ENCODE data around the gene KRTAP12-1. TPM values are rescaled to one million over a fixed set of nuclear protein-coding genes. Genes with fewer than 3 reads are reported as not detected.
"Not testable (repeated sequence)": the region's sequence is repeated elsewhere in the genome, so short reads cannot be mapped to it uniquely, and the experiment has no call there.

The KRTAP12-1 gene
- total RNA-seq, 1 experiment from 2014 or later: not detected

GRCh38 chr21:44648557-44649311, 33.2 kb downstream of the KRTAP12-1 start:
- H3K36me3 ChIP-seq (ENCODE audit: control insufficient read depth, insufficient read depth, low read length): no peaks in the 10 kb centered on the region
- in situ Hi-C loops (cut with HindIII; ENCODE audit: low pct_unique_long_range_greater_than_20kb, low sequenced_read_pairs) (no loop called here), intact Hi-C loops (cut with micrococcal nuclease; ENCODE audit: unreplicated experiment) (no loop called here)
- no peak for ATAC-seq
- POLR2A ChIA-PET: no interaction called here
- no peak overlapping the region for H3K27ac ChIP-seq (ENCODE audit: low read length)
- CTCF ChIA-PET: no interaction called here
- no peaks in the 10 kb centered on the region for H3K4me1 ChIP-seq (ENCODE audit: control insufficient read depth, insufficient read depth, low read length)
- no peaks in the 10 kb centered on the region for H3K27me3 ChIP-seq (ENCODE audit: control insufficient read depth, insufficient read depth, low read length)
- no peak overlapping the region for H3K4me3 ChIP-seq (ENCODE audit: low read depth in 2 of 2, low read length in 2 of 2)
- no peak for DNase-seq (ENCODE audit: low read depth, low spot score)
- no peaks in the 10 kb centered on the region for H3K9me3 ChIP-seq (ENCODE audit: control insufficient read depth, insufficient read depth, low read depth, low read length)
- BruUV-seq (replicated peaks): no TSS peak
- TF ChIP-seq SIN3A (IDR thresholded peaks at IDR 0.05; ENCODE audit: borderline replicate concordance, insufficient read depth, low read depth, low read length): no peak
- no peak for TF ChIP-seq POLR2AphosphoS5 (IDR thresholded peaks at IDR 0.05; ENCODE audit: low read depth, low read length)
- no peak for TF ChIP-seq CTCF (IDR thresholded peaks at IDR 0.05)
- no peak for TF ChIP-seq REST (IDR thresholded peaks at IDR 0.05; ENCODE audit: insufficient read depth in 1 of 2, low read depth in 2 of 2, low read length in 1 of 2)
- TF ChIP-seq TCF7L2 (IDR thresholded peaks at IDR 0.05; ENCODE audit: low read depth, low read length): no peak

- in situ Hi-C loops (cut with HindIII; ENCODE audit: low pct_unique_long_range_greater_than_20kb, low sequenced_read_pairs) (no loop called here), intact Hi-C loops (cut with micrococcal nuclease; ENCODE audit: unreplicated experiment) (no loop called here)
- Histone ChIP-seq H3K27me3 (ENCODE audit: control insufficient read depth, insufficient read depth, low read length) (no peaks in the 10 kb centered on the region), H3K9me3 (ENCODE audit: control insufficient read depth, insufficient read depth, low read depth, low read length) (no peaks in the 10 kb centered on the region), H3K36me3 (ENCODE audit: control insufficient read depth, insufficient read depth, low read length) (no peaks in the 10 kb centered on the region), H3K4me3 (ENCODE audit: low read depth in 2 of 2, low read length in 2 of 2) (no peak overlapping the region), H3K4me1 (ENCODE audit: control insufficient read depth, insufficient read depth, low read length) (no peaks in the 10 kb centered on the region), H3K27ac (ENCODE audit: low read length) (no peak overlapping the region)
- no peak for TF ChIP-seq CTCF (IDR thresholded peaks at IDR 0.05)
- TF ChIP-seq REST (IDR thresholded peaks at IDR 0.05; ENCODE audit: insufficient read depth in 1 of 2, low read depth in 2 of 2, low read length in 1 of 2): no peak
- TF ChIP-seq TCF7L2 (IDR thresholded peaks at IDR 0.05; ENCODE audit: low read depth, low read length): no peak
- no peak for TF ChIP-seq POLR2AphosphoS5 (IDR thresholded peaks at IDR 0.05; ENCODE audit: low read depth, low read length)
- TF ChIP-seq SIN3A (IDR thresholded peaks at IDR 0.05; ENCODE audit: borderline replicate concordance, insufficient read depth, low read depth, low read length): no peak
- DNase-seq (ENCODE audit: low read depth, low spot score) (no peak), ATAC-seq (no peak)
- POLR2A ChIA-PET: no interaction called here
- CTCF ChIA-PET: no interaction called here
- no TSS peak for BruUV-seq (replicated peaks)
Observed at GRCh38 chr21:44647222-44647552, 34.8 kb downstream of the KRTAP12-1 start.

GRCh38 chr21:44646366-44647221, 35.4 kb downstream of the KRTAP12-1 start, which contains the start of gene KRTAP10-11:
Gene KRTAP10-11 (plus strand): TSS chr21:44646414. CDS start chr21:44646459, 45 bp downstream.
- CTCF ChIA-PET: interaction anchor here (0.7 kb wide), 1 partner anchor 44 kb away, joined by 3 read pairs; no protein-coding TSS in a partner anchor
- H3K4me1 ChIP-seq (ENCODE audit: control insufficient read depth, insufficient read depth, low read length); H3K27me3 ChIP-seq (ENCODE audit: control insufficient read depth, insufficient read depth, low read length); ATAC-seq; H3K36me3 ChIP-seq (ENCODE audit: control insufficient read depth, insufficient read depth, low read length); DNase-seq (ENCODE audit: low read depth, low spot score); intact Hi-C loops (cut with micrococcal nuclease; ENCODE audit: unreplicated experiment); H3K4me3 ChIP-seq (ENCODE audit: low read depth in 2 of 2, low read length in 2 of 2); POLR2A ChIA-PET; BruUV-seq (replicated peaks); H3K27ac ChIP-seq (ENCODE audit: low read length); H3K9me3 ChIP-seq (ENCODE audit: control insufficient read depth, insufficient read depth, low read depth, low read length); in situ Hi-C loops (cut with HindIII; ENCODE audit: low pct_unique_long_range_greater_than_20kb, low sequenced_read_pairs): not testable (repeated sequence)
